Epidermal melanocyte (primary cell): ENCODE results near the gene ALOXE3.
"Not testable (repeated sequence)": the region's sequence is repeated elsewhere in the genome, so short reads cannot be mapped to it uniquely, and the experiment has no call there.

Experiments
- DNase-seq: peaks from one replicate; pipeline ENCODE4 v3.0.0; 2011; ENCODE audit warnings: low spot score; ENCODE audit not compliant: insufficient read length

Gene ALOXE3

GRCh38 chr17:8096541-8096940 lies 21.8 kb downstream of the ALOXE3 start:
- no peak for DNase-seq

- DNase-seq = no peak
These were observed 23.0 kb downstream of the ALOXE3 start for GRCh38 chr17:8095361-8095760.

- DNase-seq = no peak
These were observed 27.2 kb downstream of the ALOXE3 start for GRCh38 chr17:8091033-8091687.

GRCh38 chr17:8089728-8090127 lies 28.6 kb downstream of the ALOXE3 start:
- DNase-seq = no peak

- DNase-seq = no peak
These were observed 30.4 kb downstream of the ALOXE3 start for GRCh38 chr17:8087952-8088230.

GRCh38 chr17:8087075-8087951 lies 31.0 kb downstream of the ALOXE3 start, which contains the start of gene ALOX12B:
Gene ALOX12B (minus strand): TSS chr17:8087716. CDS start chr17:8087442, 274 bp downstream.
- DNase-seq = no peak

- no peak for DNase-seq
These were observed 34.1 kb downstream of the ALOXE3 start for GRCh38 chr17:8084250-8084649.

- DNase-seq = no peak
These were observed 36.0 kb downstream of the ALOXE3 start for GRCh38 chr17:8082292-8082691.

GRCh38 chr17:8081876-8082275 lies 36.4 kb downstream of the ALOXE3 start:
- DNase-seq = no peak

GRCh38 chr17:8080799-8081219 lies 37.5 kb downstream of the ALOXE3 start:
- no peak for DNase-seq

- no peak for DNase-seq
These were observed 38.0 kb downstream of the ALOXE3 start for GRCh38 chr17:8080208-8080798.

- peak; percentile 83 for DNase-seq
These were observed 38.8 kb downstream of the ALOXE3 start for GRCh38 chr17:8079291-8080207.

- not testable (repeated sequence) for DNase-seq
These were observed 40.4 kb downstream of the ALOXE3 start for GRCh38 chr17:8077939-8078338.

GRCh38 chr17:8076502-8077266 lies 41.6 kb downstream of the ALOXE3 start:
- no peak for DNase-seq

GRCh38 chr17:8075574-8076342 lies 42.6 kb downstream of the ALOXE3 start:
- DNase-seq = no peak

GRCh38 chr17:8075081-8075480 lies 43.2 kb downstream of the ALOXE3 start:
- DNase-seq = no peak

- no peak for DNase-seq
These were observed 43.8 kb downstream of the ALOXE3 start for GRCh38 chr17:8074554-8074953.

GRCh38 chr17:8073627-8074484 lies 44.5 kb downstream of the ALOXE3 start:
- peak; percentile 69 for DNase-seq
